H1 (cell line): ENCODE measurements around the gene PARP16. TPM values are rescaled to one million over a fixed set of nuclear protein-coding genes. Genes with fewer than 3 reads are reported as not detected.

ENCODE experiments used
- CTCF ChIA-PET: fragments of 300-600 bp; sonication (Branson Sonifier 250); formaldehyde crosslinking; loops from one replicate; lab custom pipeline; 2021; ENCODE audit not compliant: partially characterized antibody; lab: Charles Lee
- POLR2A ChIA-PET: fragments of 300-600 bp; sonication (Branson Sonifier 250); formaldehyde crosslinking; loops from one replicate; lab custom pipeline; 2021; ENCODE audit warnings: inconsistent platforms; ENCODE audit not compliant: partially characterized antibody; lab: Charles Lee
- DNase-seq, 2 experiments: peaks; one replicate each; pipeline versions ENCODE4 v3.0.0 to v3.0.0-alpha.2; 2010 to 2022; ENCODE audit warnings: low spot score in 2 of 2, low read depth in 1 of 2, mixed read lengths in 1 of 2
- FAIRE-seq: peaks from 2 replicates; lab custom pipeline; 2011; peaks lifted over from hg19 to GRCh38; lab: Jason Lieb, UNC
- H2AFZ ChIP-seq: 2 replicates; pipeline ENCODE4 v1.8.1; 2012; ENCODE audit warnings: low read length, inconsistent platforms
- H2AK5ac ChIP-seq: 2 replicates; pipeline ENCODE4 v1.6.1; 2013; ENCODE audit warnings: low read depth, low read length
- H2BK120ac ChIP-seq: replicated peaks from 2 replicates; pipeline ENCODE3; 2013; ENCODE audit warnings: low read depth, low read length, inconsistent platforms
- H2BK12ac ChIP-seq: 2 replicates; pipeline ENCODE4 v1.6.1; 2013; ENCODE audit warnings: low read depth, low read length
- H2BK15ac ChIP-seq: 2 replicates; pipeline ENCODE4 v1.6.1; 2013; ENCODE audit warnings: low read length
- H2BK20ac ChIP-seq: 2 replicates; pipeline ENCODE4 v1.6.1; 2013; ENCODE audit warnings: low read length
- H2BK5ac ChIP-seq: 2 replicates; pipeline ENCODE4 v1.6.1; 2013; ENCODE audit warnings: low read depth, low read length
- H3K14ac ChIP-seq: 2 replicates; pipeline ENCODE4 v1.6.1; 2013; ENCODE audit warnings: inconsistent platforms; ENCODE audit not compliant: insufficient read length
- H3K18ac ChIP-seq: 2 replicates; pipeline ENCODE4 v1.6.1; 2013; ENCODE audit warnings: low read length; ENCODE audit errors: extremely low read depth
- H3K23ac ChIP-seq: 2 replicates; pipeline ENCODE4 v1.6.1; 2013; ENCODE audit warnings: inconsistent platforms; ENCODE audit not compliant: insufficient read length
- H3K23me2 ChIP-seq: 2 replicates; pipeline ENCODE4 v1.6.1; 2013; ENCODE audit warnings: low read depth, low read length
- H3K27ac ChIP-seq: 2 replicates; pipeline ENCODE4 v1.6.1; 2011; ENCODE audit warnings: low read depth, low read length, inconsistent platforms
- H3K27me3 ChIP-seq, 4 experiments: replicated peaks in 1 of 4; 1 replicate in 1 of 4; 2 replicates in 3 of 4; pipeline versions ENCODE4 v1.6.1 to v1.8.1; 2011 to 2013; ENCODE audit warnings: low read length in 3 of 4, mild to moderate bottlenecking in 3 of 4, inconsistent platforms in 2 of 4, mixed read lengths in 2 of 4, moderate library complexity in 1 of 4; ENCODE audit not compliant: control insufficient read depth in 3 of 4, insufficient read depth in 3 of 4; ENCODE audit errors: extremely low read depth in 1 of 4
- H3K36me3 ChIP-seq, 4 experiments: 2 replicates each; pipeline versions ENCODE4 v1.6.1 to v1.8.1; 2011 to 2013; ENCODE audit warnings: mild to moderate bottlenecking in 4 of 4, low read length in 3 of 4, moderate library complexity in 2 of 4, control low read depth in 1 of 4, inconsistent platforms in 1 of 4; ENCODE audit not compliant: insufficient read depth in 4 of 4, control insufficient read depth in 2 of 4
- H3K4ac ChIP-seq: replicated peaks from 2 replicates; pipeline ENCODE3; 2013; ENCODE audit warnings: low read length, low read depth, mixed read lengths, inconsistent platforms; ENCODE audit not compliant: insufficient read length
- H3K4me1 ChIP-seq, 4 experiments: replicated peaks in 1 of 4; 1 replicate in 1 of 4; 2 replicates in 3 of 4; pipeline versions ENCODE4 v1.6.1 to v1.8.1; 2011 to 2013; ENCODE audit warnings: low read length in 3 of 4, inconsistent platforms in 2 of 4, mixed read lengths in 1 of 4; ENCODE audit not compliant: insufficient read depth in 4 of 4, control insufficient read depth in 3 of 4
- H3K4me2 ChIP-seq, 2 experiments: 2 replicates each; pipeline versions ENCODE4 v1.6.1 to v1.8.1; 2011 to 2013; ENCODE audit warnings: low read depth in 2 of 2, low read length in 2 of 2, control low read depth in 1 of 2, inconsistent platforms in 1 of 2, mild to moderate bottlenecking in 1 of 2; ENCODE audit not compliant: insufficient read depth in 1 of 2
- H3K4me3 ChIP-seq, 4 experiments: fragments of 200-600, 300-600 bp in 1 of 4; sonication (generic), shearing (Covaris generic), sonication (Bioruptor Twin) in 1 of 4; 2 replicates each; pipeline versions ENCODE4 v1.5.1 to v1.8.1; 2011 to 2016; ENCODE audit warnings: low read length in 4 of 4, low read depth in 3 of 4, control low read depth in 2 of 4, inconsistent platforms in 2 of 4, mild to moderate bottlenecking in 2 of 4, mixed read lengths in 1 of 4, moderate library complexity in 1 of 4; ENCODE audit not compliant: insufficient read depth in 2 of 4; ENCODE audit errors: extremely low read depth in 1 of 4
- H3K56ac ChIP-seq: replicated peaks from 2 replicates; pipeline ENCODE3; 2013; ENCODE audit warnings: low read depth, mild to moderate bottlenecking, mixed read lengths, low read length, inconsistent platforms; ENCODE audit not compliant: insufficient read length
- H3K79me1 ChIP-seq: 2 replicates; pipeline ENCODE4 v1.6.1; 2013; ENCODE audit warnings: low read depth, low read length, control low read depth
- H3K79me2 ChIP-seq, 2 experiments: 2 replicates each; pipeline versions ENCODE4 v1.6.1 to v1.8.1; 2012 to 2013; ENCODE audit warnings: low read length in 2 of 2, mild to moderate bottlenecking in 2 of 2, inconsistent platforms in 1 of 2; ENCODE audit not compliant: insufficient read depth in 2 of 2, control insufficient read depth in 1 of 2
- H3K9ac ChIP-seq, 4 experiments: replicated peaks in 1 of 4; 1 replicate in 1 of 4; 2 replicates in 3 of 4; pipeline versions ENCODE4 v1.6.1 to v1.8.1; 2011 to 2013; ENCODE audit warnings: low read depth in 3 of 4, low read length in 3 of 4, control low read depth in 2 of 4, mild to moderate bottlenecking in 2 of 4, moderate library complexity in 2 of 4, inconsistent platforms in 1 of 4; ENCODE audit errors: extremely low read depth in 1 of 4
- H3K9me3 ChIP-seq, 2 experiments: 2 replicates each; pipeline versions ENCODE4 v1.6.1 to v1.8.1; 2012 to 2013; ENCODE audit warnings: mild to moderate bottlenecking in 2 of 2, moderate library complexity in 2 of 2, control low read depth in 1 of 2, inconsistent platforms in 1 of 2, low read depth in 1 of 2, low read length in 1 of 2, mixed read lengths in 1 of 2; ENCODE audit not compliant: insufficient read depth in 2 of 2
- H4K20me1 ChIP-seq, 2 experiments: replicated peaks in 1 of 2; 2 replicates each; pipeline versions ENCODE3 to v1.8.1; 2011 to 2013; ENCODE audit warnings: inconsistent platforms in 2 of 2, low read length in 2 of 2, mild to moderate bottlenecking in 1 of 2; ENCODE audit not compliant: insufficient read depth in 2 of 2, control insufficient read depth in 1 of 2
- H4K5ac ChIP-seq: 2 replicates; pipeline ENCODE4 v1.6.1; 2013; ENCODE audit warnings: low read length, low read depth, mixed read lengths, inconsistent platforms; ENCODE audit not compliant: insufficient read length
- H4K8ac ChIP-seq: 2 replicates; pipeline ENCODE4 v1.8.0; 2013; ENCODE audit warnings: mild to moderate bottlenecking, moderate library complexity, low read length, inconsistent platforms; ENCODE audit not compliant: insufficient read depth; ENCODE audit errors: extremely low read depth
- H4K91ac ChIP-seq: replicated peaks from 2 replicates; pipeline ENCODE3; 2013; ENCODE audit warnings: low read length, mixed read lengths, inconsistent platforms; ENCODE audit not compliant: insufficient read length
- CEBPB ChIP-seq: IDR thresholded peaks from 2 replicates; pipeline ENCODE4 v1.6.1; 2012; ENCODE audit warnings: low read depth, low read length
- JUN ChIP-seq: IDR thresholded peaks from 2 replicates; pipeline ENCODE4 v1.6.1; 2011; ENCODE audit warnings: low read depth, mild to moderate bottlenecking, improper control_type of control experiment, low read length
- POU5F1 ChIP-seq: IDR thresholded peaks from 2 replicates; pipeline ENCODE4 v1.6.1; 2011; ENCODE audit warnings: low read depth, mild to moderate bottlenecking, low read length, moderate library complexity
- RAD21 ChIP-seq, 2 experiments: IDR thresholded peaks in 1 of 2; conservative IDR thresholded peaks in 1 of 2; 2 replicates each; pipeline ENCODE4 v1.6.1; 2011; ENCODE audit warnings: low read depth in 2 of 2, low read length in 2 of 2, improper control_type of control experiment in 1 of 2, inconsistent platforms in 1 of 2, mild to moderate bottlenecking in 1 of 2, moderate library complexity in 1 of 2
- SP2 ChIP-seq: IDR thresholded peaks from 2 replicates; pipeline ENCODE4 v1.6.1; 2012; ENCODE audit warnings: mild to moderate bottlenecking, low read length, inconsistent platforms
- TBP ChIP-seq: IDR thresholded peaks from 2 replicates; pipeline ENCODE4 v1.6.1; 2011; ENCODE audit warnings: low read depth, low read length, improper control_type of control experiment
- YY1 ChIP-seq: IDR thresholded peaks from 2 replicates; pipeline ENCODE4 v1.6.1; 2011; ENCODE audit warnings: low read depth, mild to moderate bottlenecking, low read length
- ZNF274 ChIP-seq: IDR thresholded peaks from 2 replicates; pipeline ENCODE4 v1.7.0; 2012; ENCODE audit warnings: low read length, borderline replicate concordance; ENCODE audit errors: extremely low read depth
- WGBS, 2 experiments: shearing (Covaris generic) in 1 of 2; methylation state at CpG; one replicate each; pipeline versions ENCODE4 v1.1.6 to v1.1.7; 2013 to 2015; ENCODE audit warnings: low lambda C conversion rate in 2 of 2, mixed read lengths in 2 of 2, inconsistent platforms in 1 of 2, low coverage in 1 of 2, missing lambda C conversion rate in 1 of 2; ENCODE audit not compliant: insufficient replicate concordance in 2 of 2, insufficient coverage in 1 of 2, insufficient read length in 1 of 2; ENCODE audit errors: extremely low coverage in 1 of 2, missing lambda C conversion rate in 1 of 2; 5-methylcytosine and 5-hydroxymethylcytosine counted together
- polyA plus RNA-seq, 7 experiments: library from polyadenylated mRNA; depleted of rRNA in 3 of 7; stranded (reverse) in 5 of 7; unstranded in 2 of 7; fragments of >200 nt in 5 of 7; fragments of 200-250 nt in 2 of 7; gene quantifications; 1 replicate in 5 of 7; 2 replicates in 1 of 7; 4 replicates in 1 of 7; pipeline versions ENCODE4 v1.2.1 to v1.2.3, GENCODE V29; 2011 to 2013; ENCODE audit warnings: missing spikeins in 2 of 7, mixed read lengths in 2 of 7
- total RNA-seq: library from RNA; stranded (reverse); fragmentation: NEBNext Ultra II Directional; extraction: Animal tissue kit (Norgen Biotek cat#: 25700); gene quantifications from 2 replicates; pipeline ENCODE4 v1.2.1, GENCODE V29; 2021

Gene PARP16
- total and polyA plus RNA-seq, 2 of the 8 experiments (the other 6 are each of a cell fraction or from before 2014, with no cell fraction given), result 3.7 to 5.0 TPM

- no peak overlapping the region for H2BK120ac ChIP-seq
- H3K9ac ChIP-seq, result no peak overlapping the region
- H3K79me2 ChIP-seq, result no peaks in the 10 kb centered on the region
- H2BK15ac ChIP-seq, result no peak overlapping the region
- H3K56ac ChIP-seq, result no peak overlapping the region
- no peak overlapping the region for H4K5ac ChIP-seq
- no peak overlapping the region for H2AFZ ChIP-seq
- no peak overlapping the region for H2BK5ac ChIP-seq
- 74% methylated on average over 9 of the region's 9 CpGs; no CpG with 5 or more reads in 1 of the 2 experiments for WGBS, 2 experiments
- H2BK12ac ChIP-seq, result no peak overlapping the region
- H3K9me3 ChIP-seq, result no peaks in the 10 kb centered on the region
- no peak overlapping the region for H3K4ac ChIP-seq
- no peak overlapping the region for H3K4me2 ChIP-seq
- no peaks in the 10 kb centered on the region for H3K36me3 ChIP-seq
- 0 out of 7 replicates have a peak, but pooled peaks cover 0 to 3% (median 0%) of the 10 kb centered on the region in 4 experiments for H3K27me3 ChIP-seq
- ChIA-PET CTCF (interaction anchor here (0.5 to 16.2 kb wide), 12 partner anchors 8 to 927 kb away, joined by 3 to 547 read pairs (median 5); no protein-coding TSS in a partner anchor), POLR2A (interaction anchor here (0.7 to 14.3 kb wide), 12 partner anchors 8 to 72 kb away, joined by 3 to 138 read pairs (median 6); partner anchors contain the start of genes IGDCC3 and RNU5B-1)
- no peak for FAIRE-seq
- no peaks in the 10 kb centered on the region for H3K23me2 ChIP-seq
- no peak overlapping the region for H3K18ac ChIP-seq
- no peak overlapping the region for H2AK5ac ChIP-seq
- DNase-seq, result no peak
- no peak overlapping the region for H3K4me3 ChIP-seq
- H2BK20ac ChIP-seq, result no peak overlapping the region
- H3K27ac ChIP-seq, result no peak overlapping the region
- H3K4me1 ChIP-seq, result peaks cover 0 to 7% (median 1%) of the 10 kb centered on the region in 4 experiments; a peak in 3 of 7 replicates
- H3K14ac ChIP-seq, result no peak overlapping the region
- H4K20me1 ChIP-seq, result no peaks in the 10 kb centered on the region
- H3K23ac ChIP-seq, result no peak overlapping the region
- H4K91ac ChIP-seq, result no peak overlapping the region
- no peak overlapping the region for H4K8ac ChIP-seq
- TF ChIP-seq TBP (no peak), SP2 (no peak), RAD21 (IDR thresholded peaks at IDR 0.05 in 1 of 2, conservative IDR thresholded peaks at IDR 0.05 in 1 of 2; ENCODE audit: low read depth in 2 of 2, low read length in 2 of 2) (no peak), JUN (no peak), POU5F1 (no peak), YY1 (no peak), CEBPB (no peak), ZNF274 (no peak)
- no peaks in the 10 kb centered on the region for H3K79me1 ChIP-seq
Measured at GRCh38 chr15:65323071-65323511, 36.4 kb upstream of the PARP16 start.
